ENCODE results near the gene FBXL4. TPM values are rescaled to one million over a fixed set of nuclear protein-coding genes. Genes with fewer than 3 reads are reported as not detected.

FBXL4 gene
- total RNA-seq, 4 donors from 2014 or later: 4.9 to 15.1 (median 10.0) TPM

- Histone ChIP-seq H3K27ac (peak overlapping the region in 2 of 4 donors; percentile 89 to 92), H3K36me3 (no peaks in the 10 kb centered on the region), H3K27me3 (no peaks in the 10 kb centered on the region), H3K4me1 (peaks cover 5 to 28% (median 7%) of the 10 kb centered on the region in 3 donors), H3K4me3 (peak overlapping the region; percentile 72 to 97 (median 80)), H3K9me3 (no peaks in the 10 kb centered on the region)
- 68 to 78% methylated on average over 10 of the region's 10 CpGs for WGBS, 2 donors
- TF ChIP-seq POLR2A (IDR thresholded peaks at IDR 0.05) (no peak), CTCF (IDR thresholded peaks at IDR 0.05) (no peak)
- intact Hi-C loops (cut with DNase I): no loop called here
- DNase-seq: no peak
Measured at GRCh38 chr6:98946266-98946878, 1.4 kb downstream of the FBXL4 start.

GRCh38 chr6:98945311-98946115 lies 2.2 kb downstream of the FBXL4 start:
- Histone ChIP-seq H3K4me3 (no peak overlapping the region), H3K4me1 (peaks cover 5 to 28% (median 7%) of the 10 kb centered on the region in 3 donors), H3K36me3 (no peaks in the 10 kb centered on the region), H3K9me3 (no peaks in the 10 kb centered on the region), H3K27me3 (no peaks in the 10 kb centered on the region), H3K27ac (no peak overlapping the region)
- WGBS, 2 donors: 56 to 71% methylated on average over 3 of the region's 3 CpGs
- intact Hi-C loops (cut with DNase I): no loop called here
- TF ChIP-seq CTCF (IDR thresholded peaks at IDR 0.05) (no peak), POLR2A (IDR thresholded peaks at IDR 0.05) (no peak)
- DNase-seq: no peak

- Histone ChIP-seq H3K27ac (no peak overlapping the region), H3K4me3 (no peak overlapping the region), H3K9me3 (peaks cover 0 to 5% (median 2%) of the 10 kb centered on the region in 3 donors), H3K36me3 (no peaks in the 10 kb centered on the region), H3K4me1 (peaks cover 5 to 28% (median 7%) of the 10 kb centered on the region in 3 donors), H3K27me3 (no peaks in the 10 kb centered on the region)
- TF ChIP-seq CTCF (IDR thresholded peaks at IDR 0.05) (no peak), POLR2A (IDR thresholded peaks at IDR 0.05) (no peak)
- no peak for DNase-seq
- intact Hi-C loops (cut with DNase I): no loop called here
- WGBS, 2 donors: 60 to 66% methylated on average over 2 of the region's 2 CpGs
Measured at GRCh38 chr6:98944598-98945081, 3.1 kb downstream of the FBXL4 start.

- H3K4me1 ChIP-seq: peaks cover 5 to 28% (median 7%) of the 10 kb centered on the region in 3 donors
- H3K27ac ChIP-seq: no peak overlapping the region
- H3K4me3 ChIP-seq: no peak overlapping the region
- no peaks in the 10 kb centered on the region for H3K27me3 ChIP-seq
- no peaks in the 10 kb centered on the region for H3K36me3 ChIP-seq
- no peak for DNase-seq
- 69 to 95% methylated on average over 3 of the region's 3 CpGs for WGBS, 2 donors
- intact Hi-C loops (cut with DNase I): no loop called here
- no peak for TF ChIP-seq POLR2A (IDR thresholded peaks at IDR 0.05)
- H3K9me3 ChIP-seq: peaks cover 0 to 9% (median 7%) of the 10 kb centered on the region in 3 donors
Measured at GRCh38 chr6:98944168-98944567, 3.6 kb downstream of the FBXL4 start.

- intact Hi-C loops (cut with DNase I): no loop called here
- no peaks in the 10 kb centered on the region for H3K27me3 ChIP-seq
- peaks cover 5 to 28% (median 7%) of the 10 kb centered on the region in 3 donors for H3K4me1 ChIP-seq
- no peak overlapping the region for H3K27ac ChIP-seq
- no peak overlapping the region for H3K4me3 ChIP-seq
- WGBS, 2 donors: 91 to 94% methylated on average over 3 of the region's 3 CpGs
- H3K36me3 ChIP-seq: no peaks in the 10 kb centered on the region
- DNase-seq: no peak
- TF ChIP-seq POLR2A (IDR thresholded peaks at IDR 0.05) (no peak), CTCF (IDR thresholded peaks at IDR 0.05) (no peak)
- peaks cover 0 to 16% (median 9%) of the 10 kb centered on the region in 3 donors for H3K9me3 ChIP-seq
Measured at GRCh38 chr6:98942263-98942803, 5.4 kb downstream of the FBXL4 start.

Data from esophagus squamous epithelium (tissue), 5 donors.